Lower lobe of right lung (tissue), 2 donors: ENCODE results near the gene PROM1. TPM values are rescaled to one million over a fixed set of nuclear protein-coding genes. Genes with fewer than 3 reads are reported as not detected.

Experiments
- ATAC-seq, 2 donors: fragments of 200-7000 bp; cut with Tn5 transposase; one replicate each; pipeline ENCODE4 v1.9.1; 2020 to 2022; ENCODE audit warnings: mild to moderate bottlenecking in 2 of 2, moderate library complexity in 2 of 2
- DNase-seq: peaks from one replicate; pipeline ENCODE4 v3.0.0-alpha.2; 2020
- H3K27ac ChIP-seq: fragments of 200-600 bp; one replicate; pipeline ENCODE4 v1.8.0; 2022
- H3K27me3 ChIP-seq: fragments of 200-600 bp; one replicate; pipeline ENCODE4 v1.8.0; 2022; ENCODE audit warnings: low read depth
- H3K36me3 ChIP-seq: fragments of 200-600 bp; one replicate; pipeline ENCODE4 v1.8.0; 2022; ENCODE audit warnings: mild to moderate bottlenecking
- H3K4me1 ChIP-seq: fragments of 200-600 bp; one replicate; pipeline ENCODE4 v1.8.0; 2022
- H3K4me3 ChIP-seq: fragments of 200-600 bp; one replicate; pipeline ENCODE4 v1.8.0; 2022; ENCODE audit warnings: mild to moderate bottlenecking
- H3K9me3 ChIP-seq: fragments of 200-600 bp; one replicate; pipeline ENCODE4 v1.8.0; 2022
- intact Hi-C: fragments of 100-400 bp; cut with DNase I; formaldehyde crosslinking; loops from one replicate; pipeline ENCODE4 v1.11.0; 2022
- total RNA-seq: library from RNA; stranded (reverse); fragmentation: NEBNext Ultra II Directional; extraction: Animal tissue kit (Norgen Biotek cat#: 25700); gene quantifications from one replicate; pipeline ENCODE4 v1.2.1, GENCODE V29; 2021
- TF ChIP-seq, protein P1 (sequence below): fragments of 200-600 bp; IDR thresholded peaks from one replicate; pipeline ENCODE4 v1.8.0; 2022; ENCODE audit warnings: antibody characterized with exemption, mild to moderate bottlenecking
- donor health status: DM: no; HTN: yes; CAD: no; lungs with severe emphysema.

The PROM1 gene
- total RNA-seq, 1 donor from 2014 or later = 10.1 TPM

DNA sequence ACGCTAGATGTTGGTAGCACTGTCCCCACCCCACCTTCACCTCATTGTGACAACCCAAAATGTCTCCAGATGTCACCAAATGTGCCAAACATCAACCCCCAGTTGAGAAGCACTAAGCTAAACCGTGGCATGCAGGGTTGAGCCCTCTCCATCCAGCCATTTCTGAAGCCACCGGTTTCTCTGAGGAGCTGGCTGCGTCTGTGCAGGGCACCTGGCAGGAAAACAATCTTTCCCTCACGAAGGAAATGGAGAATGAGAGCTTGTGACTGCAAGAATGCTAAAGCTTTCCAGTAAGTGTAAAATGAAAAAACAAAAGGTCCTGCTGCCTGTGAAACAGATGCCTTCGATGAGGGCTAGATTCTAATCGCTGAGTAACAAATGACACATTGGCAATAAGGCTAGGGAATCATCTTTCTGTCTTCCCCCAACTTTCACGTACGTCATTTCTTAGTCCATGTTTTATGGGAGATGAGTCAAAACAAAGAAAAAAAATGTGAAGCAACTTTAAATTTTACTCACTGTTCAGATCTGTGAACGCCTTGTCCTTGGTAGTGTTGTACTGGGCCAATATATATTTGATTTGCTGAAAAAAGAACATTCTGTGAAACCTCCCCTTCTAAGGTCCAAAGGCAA is 59.9 kb downstream of the PROM1 start:
- H3K36me3 ChIP-seq = no peaks in the 10 kb centered on the region
- H3K9me3 ChIP-seq = no peaks in the 10 kb centered on the region
- intact Hi-C loops = no loop called here
- DNase-seq (no peak), ATAC-seq (no peak)
- peaks cover 6% of the 10 kb centered on the region for H3K4me1 ChIP-seq
- no peak overlapping the region for H3K27ac ChIP-seq
- no peaks in the 10 kb centered on the region for H3K27me3 ChIP-seq
- TF ChIP-seq, protein P1, sequence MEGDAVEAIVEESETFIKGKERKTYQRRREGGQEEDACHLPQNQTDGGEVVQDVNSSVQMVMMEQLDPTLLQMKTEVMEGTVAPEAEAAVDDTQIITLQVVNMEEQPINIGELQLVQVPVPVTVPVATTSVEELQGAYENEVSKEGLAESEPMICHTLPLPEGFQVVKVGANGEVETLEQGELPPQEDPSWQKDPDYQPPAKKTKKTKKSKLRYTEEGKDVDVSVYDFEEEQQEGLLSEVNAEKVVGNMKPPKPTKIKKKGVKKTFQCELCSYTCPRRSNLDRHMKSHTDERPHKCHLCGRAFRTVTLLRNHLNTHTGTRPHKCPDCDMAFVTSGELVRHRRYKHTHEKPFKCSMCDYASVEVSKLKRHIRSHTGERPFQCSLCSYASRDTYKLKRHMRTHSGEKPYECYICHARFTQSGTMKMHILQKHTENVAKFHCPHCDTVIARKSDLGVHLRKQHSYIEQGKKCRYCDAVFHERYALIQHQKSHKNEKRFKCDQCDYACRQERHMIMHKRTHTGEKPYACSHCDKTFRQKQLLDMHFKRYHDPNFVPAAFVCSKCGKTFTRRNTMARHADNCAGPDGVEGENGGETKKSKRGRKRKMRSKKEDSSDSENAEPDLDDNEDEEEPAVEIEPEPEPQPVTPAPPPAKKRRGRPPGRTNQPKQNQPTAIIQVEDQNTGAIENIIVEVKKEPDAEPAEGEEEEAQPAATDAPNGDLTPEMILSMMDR = no peak
- H3K4me3 ChIP-seq = no peak overlapping the region

DNA sequence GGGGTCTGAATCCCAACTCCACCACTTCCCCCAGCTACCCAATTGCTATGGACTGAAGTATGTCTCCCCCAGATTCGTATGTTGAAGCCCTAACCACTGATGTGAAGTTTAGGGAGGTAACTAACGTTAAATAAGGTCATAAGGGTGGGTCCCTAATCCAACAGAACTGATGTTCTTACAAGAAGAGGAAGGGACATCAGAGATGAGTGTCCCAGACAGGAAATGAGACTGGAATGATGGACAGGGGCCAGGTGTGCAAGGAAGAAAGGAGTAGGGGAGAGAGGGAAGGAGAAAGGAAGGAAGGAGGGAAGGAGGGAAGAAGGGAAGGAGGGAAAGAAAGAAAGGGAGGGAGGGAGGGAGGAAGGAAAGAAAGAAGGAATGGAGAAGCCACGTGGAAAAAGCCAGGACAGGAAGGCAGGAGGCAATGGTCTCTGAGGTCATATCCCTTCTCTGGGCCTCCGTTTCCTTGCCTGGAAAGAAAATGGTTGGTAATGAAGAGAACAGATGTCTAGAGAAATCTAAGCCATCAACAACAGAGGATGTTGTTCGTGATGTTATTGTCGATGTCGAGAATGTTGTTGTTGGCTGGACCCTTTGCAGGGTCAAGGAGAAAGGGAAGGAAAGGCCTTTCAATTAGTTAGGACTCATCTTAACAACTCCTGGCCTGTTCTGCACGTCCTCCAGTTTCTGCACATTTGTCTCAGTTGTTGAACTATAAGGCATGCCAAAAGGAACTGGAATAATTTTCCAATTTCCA is 61.8 kb downstream of the PROM1 start:
- DNase-seq = no peak
- intact Hi-C loops = no loop called here
- H3K4me3 ChIP-seq = no peak overlapping the region
- H3K27ac ChIP-seq = no peak overlapping the region
- peaks cover 6% of the 10 kb centered on the region for H3K4me1 ChIP-seq
- no peaks in the 10 kb centered on the region for H3K36me3 ChIP-seq
- H3K27me3 ChIP-seq = no peaks in the 10 kb centered on the region
- TF ChIP-seq, protein P1 = no peak
- no peaks in the 10 kb centered on the region for H3K9me3 ChIP-seq
- ATAC-seq = no peak

DNA sequence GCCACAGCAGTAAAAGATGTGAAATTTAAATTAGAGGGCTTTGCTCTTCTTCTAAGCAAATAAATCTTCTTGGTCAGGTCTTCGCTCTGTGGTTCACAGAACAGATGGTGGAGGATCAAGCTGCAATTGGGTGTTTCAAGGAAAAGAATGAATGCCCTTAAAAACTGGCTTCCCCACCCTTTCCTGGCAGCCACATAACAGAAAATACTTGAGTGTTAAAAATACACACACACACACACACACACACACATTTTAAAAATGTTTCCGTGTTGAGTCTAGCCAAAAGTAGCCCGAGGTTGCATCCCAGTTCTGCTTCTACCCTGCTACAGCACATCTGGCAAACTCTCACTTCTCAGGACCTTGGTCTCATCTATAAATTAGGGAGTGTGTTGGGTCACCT is 64.2 kb downstream of the PROM1 start:
- Histone ChIP-seq H3K27me3 (no peaks in the 10 kb centered on the region), H3K9me3 (no peaks in the 10 kb centered on the region), H3K36me3 (no peaks in the 10 kb centered on the region), H3K4me3 (no peak overlapping the region), H3K27ac (no peak overlapping the region), H3K4me1 (no peaks in the 10 kb centered on the region)
- DNase-seq (no peak), ATAC-seq (no peak)
- intact Hi-C loops = no loop called here
- TF ChIP-seq, protein P1 = no peak

DNA sequence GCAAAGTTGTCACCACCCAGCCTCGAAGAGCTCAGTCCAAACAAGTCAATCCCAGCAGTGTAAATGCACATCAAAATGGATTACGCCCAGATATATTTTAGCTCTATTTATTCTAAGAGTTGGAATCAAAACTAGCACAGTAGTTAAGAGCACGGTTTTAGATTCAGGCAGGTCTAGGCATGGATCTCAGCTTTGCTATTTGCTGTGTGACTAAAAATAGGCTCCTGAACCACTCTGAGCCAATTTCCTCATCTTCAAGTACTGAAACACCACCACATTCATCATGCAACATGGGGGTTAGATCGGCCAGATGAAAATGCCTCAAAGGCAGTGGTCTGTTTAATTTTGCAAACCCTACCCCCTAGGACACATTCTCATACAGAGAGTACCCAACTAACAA is 65.0 kb downstream of the PROM1 start:
- intact Hi-C loops = no loop called here
- Histone ChIP-seq H3K36me3 (no peaks in the 10 kb centered on the region), H3K27ac (no peak overlapping the region), H3K27me3 (no peaks in the 10 kb centered on the region), H3K4me1 (no peaks in the 10 kb centered on the region), H3K9me3 (no peaks in the 10 kb centered on the region), H3K4me3 (no peak overlapping the region)
- TF ChIP-seq, protein P1 = no peak
- DNase-seq = no peak
- ATAC-seq = no peak

DNA sequence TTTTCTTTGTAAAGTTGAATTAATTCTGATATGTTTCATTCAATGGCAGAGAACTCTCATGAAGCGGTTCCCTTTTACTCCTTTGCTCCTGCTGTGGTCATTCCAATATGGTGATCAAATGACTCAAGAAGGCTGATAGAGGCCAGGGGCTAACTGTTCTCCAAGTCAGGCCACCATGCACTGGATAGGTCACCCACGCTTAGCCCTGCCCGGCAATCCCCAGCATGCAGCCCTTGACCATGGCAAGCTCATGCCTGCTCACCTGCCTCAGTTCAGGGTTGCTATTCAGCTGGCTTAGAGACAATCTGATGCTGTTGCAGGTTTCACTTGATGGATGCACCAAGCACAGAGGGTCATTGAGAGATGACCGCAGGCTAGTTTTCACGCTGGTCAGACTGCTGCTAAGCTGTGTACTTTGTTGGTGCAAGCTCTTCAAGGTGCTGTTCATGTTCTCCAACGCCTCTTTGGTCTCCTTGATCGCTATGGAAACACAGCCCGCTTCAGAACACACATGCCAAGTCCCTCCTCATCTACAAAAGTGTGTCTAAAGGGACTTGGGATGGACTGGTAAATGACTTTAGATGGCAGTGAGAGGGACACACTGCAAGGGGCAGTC is 65.7 kb downstream of the PROM1 start:
- TF ChIP-seq, protein P1 = no peak
- Histone ChIP-seq H3K27ac (no peak overlapping the region), H3K36me3 (no peaks in the 10 kb centered on the region), H3K4me1 (no peaks in the 10 kb centered on the region), H3K27me3 (no peaks in the 10 kb centered on the region), H3K9me3 (no peaks in the 10 kb centered on the region), H3K4me3 (no peak overlapping the region)
- DNase-seq (no peak), ATAC-seq (peak; percentile 75 to 82)
- intact Hi-C loops = no loop called here
